Measurements from ENCODE around the gene MAP1S.

- TF ChIP-seq CTCF (IDR thresholded peaks at IDR 0.05): no peak
- no peak for TF ChIP-seq POLR2A (IDR thresholded peaks at IDR 0.05)
Measured at GRCh38 chr19:17751912-17752273, 32.6 kb downstream of the MAP1S start.

Data from right lobe of liver (tissue), 4 donors.